ENCODE results near the gene DCAF4.
A peak's percentile ranks its signal among the peaks of the same experiment; 100 is the strongest.

DCAF4 gene

DNA sequence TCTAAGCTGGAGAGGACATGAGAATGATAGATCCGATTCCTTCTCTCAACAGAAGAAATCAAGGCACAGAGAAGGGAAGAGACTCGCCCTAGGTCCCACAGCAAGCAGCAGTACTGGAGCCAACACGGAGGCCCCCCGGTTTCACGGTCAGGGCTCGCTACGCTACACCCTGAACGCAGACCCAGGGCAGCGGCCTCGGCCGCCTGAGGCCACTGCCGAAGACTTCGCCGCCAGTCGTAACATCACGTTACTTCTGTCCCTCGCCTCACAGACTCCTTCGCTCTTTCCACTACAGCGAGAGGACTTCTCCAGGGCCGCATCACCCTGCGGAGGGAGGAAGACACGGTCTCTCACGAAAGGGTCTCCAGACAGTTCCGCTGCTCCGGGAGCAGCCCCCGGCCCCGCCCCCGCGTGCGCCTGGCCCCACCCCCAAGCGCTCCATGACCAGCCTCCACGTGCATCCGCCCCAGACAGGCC, 411 bp upstream of the DCAF4 start:
- TF ChIP-seq, protein P1, sequence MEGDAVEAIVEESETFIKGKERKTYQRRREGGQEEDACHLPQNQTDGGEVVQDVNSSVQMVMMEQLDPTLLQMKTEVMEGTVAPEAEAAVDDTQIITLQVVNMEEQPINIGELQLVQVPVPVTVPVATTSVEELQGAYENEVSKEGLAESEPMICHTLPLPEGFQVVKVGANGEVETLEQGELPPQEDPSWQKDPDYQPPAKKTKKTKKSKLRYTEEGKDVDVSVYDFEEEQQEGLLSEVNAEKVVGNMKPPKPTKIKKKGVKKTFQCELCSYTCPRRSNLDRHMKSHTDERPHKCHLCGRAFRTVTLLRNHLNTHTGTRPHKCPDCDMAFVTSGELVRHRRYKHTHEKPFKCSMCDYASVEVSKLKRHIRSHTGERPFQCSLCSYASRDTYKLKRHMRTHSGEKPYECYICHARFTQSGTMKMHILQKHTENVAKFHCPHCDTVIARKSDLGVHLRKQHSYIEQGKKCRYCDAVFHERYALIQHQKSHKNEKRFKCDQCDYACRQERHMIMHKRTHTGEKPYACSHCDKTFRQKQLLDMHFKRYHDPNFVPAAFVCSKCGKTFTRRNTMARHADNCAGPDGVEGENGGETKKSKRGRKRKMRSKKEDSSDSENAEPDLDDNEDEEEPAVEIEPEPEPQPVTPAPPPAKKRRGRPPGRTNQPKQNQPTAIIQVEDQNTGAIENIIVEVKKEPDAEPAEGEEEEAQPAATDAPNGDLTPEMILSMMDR (IDR thresholded peaks at IDR 0.05; ENCODE audit: low read length, missing control alignments): no peak
- H3K4me3 ChIP-seq (replicated peaks; ENCODE audit: low read depth, low read length): peak overlapping the region; percentile 74
- DNase-seq (ENCODE audit: low read depth): no peak

DNA sequence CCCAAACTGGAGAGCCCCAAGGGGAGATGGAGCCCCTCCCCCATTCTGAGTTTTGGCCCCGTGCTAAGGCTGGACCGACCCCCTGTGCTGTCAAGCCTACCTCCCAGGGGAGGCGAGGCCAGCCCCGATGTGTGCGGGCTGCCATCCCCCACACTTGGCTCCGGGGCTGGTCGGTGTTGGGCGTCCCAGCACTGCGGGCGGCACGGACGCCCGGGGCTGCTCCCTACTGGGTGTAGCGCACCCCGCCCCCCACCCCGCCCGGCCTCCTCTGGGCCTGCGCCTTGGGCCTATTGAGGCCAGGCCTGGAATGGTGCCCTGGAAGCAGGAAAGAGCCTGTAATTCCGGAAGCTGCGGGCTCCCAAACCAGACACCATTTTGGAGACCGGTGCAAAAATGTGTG, 2.6 kb downstream of the DCAF4 start:
- TF ChIP-seq, protein P1 (IDR thresholded peaks at IDR 0.05; ENCODE audit: low read length, missing control alignments): no peak
- no peak overlapping the region for H3K4me3 ChIP-seq (replicated peaks; ENCODE audit: low read depth, low read length)
- no peak for DNase-seq (ENCODE audit: low read depth)

DNA sequence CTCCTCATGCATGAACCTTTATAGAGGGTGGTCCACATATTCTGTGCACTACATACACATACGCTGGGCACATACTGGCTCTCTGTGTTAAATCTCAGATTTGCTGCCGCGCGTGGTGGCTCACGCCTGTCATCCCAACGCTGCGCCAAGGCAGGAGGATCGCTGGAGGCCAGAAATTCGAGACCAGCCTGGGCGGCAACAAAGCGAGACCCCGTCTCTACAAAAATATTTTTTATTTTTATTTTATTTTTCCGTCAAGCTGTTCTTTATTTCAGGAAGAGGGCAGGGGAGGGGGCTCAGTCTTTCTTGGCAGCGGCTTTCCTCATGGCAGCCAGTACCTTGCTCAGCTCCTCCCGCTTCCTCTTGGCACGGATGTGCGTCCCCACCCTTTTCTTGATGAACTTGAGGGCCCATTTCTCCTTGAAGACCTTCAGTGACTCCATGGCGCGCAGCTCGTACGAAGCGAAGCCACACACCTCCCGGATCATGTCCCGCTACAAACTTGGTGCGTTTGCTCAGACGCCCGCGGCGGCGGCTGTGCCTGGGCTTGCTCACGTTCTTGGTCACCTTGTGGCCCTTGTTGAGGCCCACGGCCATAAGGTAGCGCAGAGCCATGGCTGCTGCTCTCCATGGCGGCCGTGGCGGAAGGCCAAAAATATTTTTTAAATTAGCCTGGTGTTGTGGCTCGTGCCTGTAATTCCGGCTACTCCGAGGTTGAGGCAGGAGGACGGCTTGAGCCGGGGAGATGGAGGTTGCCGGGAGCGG, 3.2 kb downstream of the DCAF4 start:
- TF ChIP-seq, protein P1 (IDR thresholded peaks at IDR 0.05; ENCODE audit: low read length, missing control alignments): no peak
- no peak overlapping the region for H3K4me3 ChIP-seq (replicated peaks; ENCODE audit: low read depth, low read length)
- DNase-seq (ENCODE audit: low read depth): no peak

DNA sequence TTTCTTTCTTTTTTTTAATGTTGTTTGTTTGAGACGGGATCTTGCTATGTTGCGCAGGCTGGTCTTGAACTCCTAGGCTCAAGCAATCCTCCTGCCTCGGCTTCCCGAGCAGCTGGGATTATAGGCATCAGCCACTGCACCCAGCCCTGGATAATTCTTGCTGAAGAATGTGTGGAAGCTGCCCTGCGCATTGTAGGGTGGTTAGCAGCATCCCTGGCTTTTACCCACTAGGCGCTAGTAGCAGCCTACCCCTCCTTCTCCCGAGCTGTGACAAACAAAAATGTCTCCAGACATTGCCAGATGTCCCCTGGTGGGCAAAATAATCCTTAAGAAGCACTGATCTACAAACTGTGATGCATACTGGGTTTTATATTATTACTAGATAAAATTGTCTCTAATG, 6.6 kb downstream of the DCAF4 start:
- no peak for DNase-seq (ENCODE audit: low read depth)
- TF ChIP-seq, protein P1 (IDR thresholded peaks at IDR 0.05; ENCODE audit: low read length, missing control alignments): no peak
- H3K4me3 ChIP-seq (replicated peaks; ENCODE audit: low read depth, low read length): no peak overlapping the region

DNA sequence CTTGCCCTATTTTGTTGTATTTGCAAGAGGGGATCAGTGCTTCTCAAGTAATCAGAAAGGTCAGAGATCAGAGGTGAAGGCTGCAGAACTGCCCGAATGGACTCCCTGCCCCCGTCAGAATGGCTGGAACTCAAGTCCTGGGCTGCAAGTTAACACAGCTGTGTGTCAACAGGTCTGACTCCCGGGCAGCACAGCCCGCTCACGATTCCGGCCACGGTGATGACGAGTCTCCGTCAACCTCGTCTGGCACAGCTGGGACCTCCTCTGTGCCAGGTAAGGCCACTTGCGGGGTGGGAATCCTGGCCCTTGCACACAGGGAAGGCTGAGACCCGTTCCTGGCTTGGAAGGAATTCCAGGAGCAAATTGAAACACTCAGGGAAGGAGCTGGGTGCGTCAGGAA, 13.4 kb downstream of the DCAF4 start:
- no peak for DNase-seq (ENCODE audit: low read depth)
- H3K4me3 ChIP-seq (replicated peaks; ENCODE audit: low read depth, low read length): no peak overlapping the region
- TF ChIP-seq, protein P1 (IDR thresholded peaks at IDR 0.05; ENCODE audit: low read length, missing control alignments): no peak

DNA sequence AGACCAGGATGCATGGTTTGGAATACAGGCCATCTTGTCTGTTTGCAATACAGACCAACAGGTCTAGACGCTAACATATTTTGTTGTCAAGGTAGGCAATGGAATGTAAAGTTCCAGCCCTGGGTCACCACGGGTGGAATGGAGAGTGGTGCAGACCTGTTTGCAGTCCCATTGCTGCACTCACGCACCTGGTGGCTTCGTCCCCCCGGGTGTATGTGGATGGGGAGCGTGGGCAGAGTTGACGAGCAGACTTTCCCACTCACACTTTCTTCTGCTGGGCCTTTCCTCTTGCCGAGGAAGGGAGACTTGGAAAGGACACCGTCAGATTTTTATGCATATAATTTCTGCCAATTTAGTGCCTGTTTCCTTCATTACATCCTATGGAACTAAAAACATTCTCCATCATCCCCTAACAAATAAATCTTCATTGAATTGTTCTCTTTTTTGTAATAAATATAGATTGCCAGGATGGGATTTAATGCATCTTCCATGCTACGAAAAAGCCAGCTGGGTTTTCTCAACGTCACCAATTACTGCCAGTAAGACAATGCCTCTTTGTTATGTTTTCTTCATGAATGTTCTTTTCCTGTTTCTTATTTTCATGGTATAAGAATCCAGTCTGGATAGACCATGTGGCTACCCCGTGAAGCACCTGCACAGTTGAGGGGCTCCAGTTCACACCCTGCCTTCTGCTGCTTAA, 15.2 kb downstream of the DCAF4 start:
- no peak overlapping the region for H3K4me3 ChIP-seq (replicated peaks; ENCODE audit: low read depth, low read length)
- DNase-seq (ENCODE audit: low read depth): peak; percentile 62
- TF ChIP-seq, protein P1 (IDR thresholded peaks at IDR 0.05; ENCODE audit: low read length, missing control alignments): no peak

Measured in fibroblast of pulmonary artery (primary cell).